Activated T-helper 9 cell treated with anti-CD3 and anti-CD28 coated beads, Interleukin-2, amount 50 U/mL, for 16 hours (primary cell): ENCODE data around the gene SLC2A5.
"Not testable (repeated sequence)": the region's sequence is repeated elsewhere in the genome, so short reads cannot be mapped to it uniquely, and the experiment has no call there.

ENCODE experiments used
- DNase-seq: peaks from one replicate; pipeline ENCODE4 v3.0.0-alpha.2; 2020; ENCODE audit warnings: low read depth

The SLC2A5 gene

GRCh38 chr1:9033363-9033762 is 36.1 kb downstream of the SLC2A5 start:
- no peak for DNase-seq

- no peak for DNase-seq
Measured at GRCh38 chr1:9031484-9032259, 37.8 kb downstream of the SLC2A5 start.

GRCh38 chr1:9031077-9031476 is 38.4 kb downstream of the SLC2A5 start:
- DNase-seq: not testable (repeated sequence)

- no peak for DNase-seq
Measured at GRCh38 chr1:9028921-9029705, 40.3 kb downstream of the SLC2A5 start.

- DNase-seq: no peak
Measured at GRCh38 chr1:9027307-9027706, 42.1 kb downstream of the SLC2A5 start.

- DNase-seq: no peak
Measured at GRCh38 chr1:9025449-9025848, 44.0 kb downstream of the SLC2A5 start.

- DNase-seq: no peak
Measured at GRCh38 chr1:9024837-9025236, 44.6 kb downstream of the SLC2A5 start.

GRCh38 chr1:9022773-9023172 is 46.7 kb downstream of the SLC2A5 start:
- no peak for DNase-seq

- DNase-seq: not testable (repeated sequence)
Measured at GRCh38 chr1:9022026-9022738, 47.3 kb downstream of the SLC2A5 start.

GRCh38 chr1:9020305-9020704 is 49.1 kb downstream of the SLC2A5 start:
- DNase-seq: no peak

GRCh38 chr1:9019896-9020295 is 49.5 kb downstream of the SLC2A5 start:
- DNase-seq: no peak

- no peak for DNase-seq
Measured at GRCh38 chr1:9018333-9018732, 51.1 kb downstream of the SLC2A5 start.

- DNase-seq: no peak
Measured at GRCh38 chr1:9016455-9016854, 53.0 kb downstream of the SLC2A5 start.

GRCh38 chr1:9014475-9015375 is 54.7 kb downstream of the SLC2A5 start:
- no peak for DNase-seq

GRCh38 chr1:9013819-9014218 is 55.6 kb downstream of the SLC2A5 start:
- no peak for DNase-seq

GRCh38 chr1:9010781-9011323 is 58.6 kb downstream of the SLC2A5 start:
- no peak for DNase-seq

GRCh38 chr1:9009438-9010370 is 59.7 kb downstream of the SLC2A5 start:
- no peak for DNase-seq

GRCh38 chr1:9008236-9008635 is 61.2 kb downstream of the SLC2A5 start:
- DNase-seq: no peak

GRCh38 chr1:9006956-9007615 is 62.3 kb downstream of the SLC2A5 start:
- DNase-seq: no peak

GRCh38 chr1:9005395-9005708 is 64.1 kb downstream of the SLC2A5 start:
- no peak for DNase-seq
